Neuronal stem cell (in vitro differentiated cells): Measurements from ENCODE around the gene PCLO.

Experiments used
- DNase-seq: peaks from one replicate; pipeline ENCODE4 v3.0.0-alpha.2; 2013; ENCODE audit warnings: low spot score
- H2AFZ ChIP-seq: one replicate; pipeline ENCODE4 v1.6.1; 2013; ENCODE audit warnings: mild to moderate bottlenecking, low read length, inconsistent platforms
- H2AK5ac ChIP-seq: 2 replicates; pipeline ENCODE4 v1.6.1; 2013; ENCODE audit warnings: low read depth, mild to moderate bottlenecking, inconsistent platforms, low read length, moderate library complexity, mixed read lengths
- H2BK120ac ChIP-seq: 2 replicates; pipeline ENCODE4 v1.6.1; 2013; ENCODE audit warnings: low read depth, mild to moderate bottlenecking, inconsistent platforms, low read length, moderate library complexity, mixed read lengths
- H2BK12ac ChIP-seq: one replicate; pipeline ENCODE4 v1.6.1; 2013; ENCODE audit warnings: low read length, inconsistent platforms
- H2BK15ac ChIP-seq: 2 replicates; pipeline ENCODE4 v1.6.1; 2013; ENCODE audit warnings: mild to moderate bottlenecking, low read length, inconsistent platforms, mixed read lengths
- H2BK5ac ChIP-seq: one replicate; pipeline ENCODE4 v1.6.1; 2013; ENCODE audit warnings: inconsistent platforms, mild to moderate bottlenecking, low read length, moderate library complexity
- H3K14ac ChIP-seq: one replicate; pipeline ENCODE4 v1.6.1; 2013; ENCODE audit warnings: low read length, inconsistent platforms
- H3K18ac ChIP-seq: 2 replicates; pipeline ENCODE4 v1.6.1; 2013; ENCODE audit warnings: low read length, inconsistent platforms
- H3K23ac ChIP-seq: 2 replicates; pipeline ENCODE4 v1.6.1; 2013; ENCODE audit warnings: low read depth, mild to moderate bottlenecking, mixed read lengths, low read length, inconsistent platforms; ENCODE audit not compliant: poor library complexity
- H3K27ac ChIP-seq: replicated peaks from 3 replicates; pipeline ENCODE4 v1.5.1; 2013; ENCODE audit warnings: low read length, inconsistent platforms
- H3K27me3 ChIP-seq, 3 experiments: 2 replicates each; pipeline ENCODE4 v1.6.1; 2013; ENCODE audit warnings: low read length in 3 of 3, mild to moderate bottlenecking in 2 of 3, inconsistent platforms in 1 of 3, low read depth in 1 of 3, mixed read lengths in 1 of 3, moderate library complexity in 1 of 3; ENCODE audit not compliant: control insufficient read depth in 3 of 3, insufficient read depth in 3 of 3
- H3K36me3 ChIP-seq, 2 donors: replicated peaks in 1 of 2; 2 replicates each; pipeline ENCODE4 v1.6.1; 2013; ENCODE audit warnings: low read length in 2 of 2; ENCODE audit not compliant: control insufficient read depth in 2 of 2, insufficient read depth in 2 of 2
- H3K4ac ChIP-seq: 2 replicates; pipeline ENCODE4 v1.6.1; 2013; ENCODE audit warnings: inconsistent platforms, mild to moderate bottlenecking, low read length, moderate library complexity
- H3K4me1 ChIP-seq, 2 donors: 1 replicate in 1 of 2; 2 replicates in 1 of 2; pipeline ENCODE4 v1.6.1; 2013; ENCODE audit warnings: low read length in 2 of 2, low read depth in 1 of 2; ENCODE audit not compliant: control insufficient read depth in 2 of 2, insufficient read depth in 1 of 2
- H3K4me2 ChIP-seq: one replicate; pipeline ENCODE4 v1.6.1; 2013; ENCODE audit warnings: mild to moderate bottlenecking, low read length, inconsistent platforms; ENCODE audit not compliant: insufficient read depth, poor library complexity, severe bottlenecking
- H3K4me3 ChIP-seq, 2 donors: 2 replicates each; pipeline ENCODE4 v1.5.1; 2013; ENCODE audit warnings: low read length in 2 of 2, mild to moderate bottlenecking in 2 of 2, inconsistent platforms in 1 of 2, moderate library complexity in 1 of 2
- H3K79me1 ChIP-seq: one replicate; pipeline ENCODE4 v1.6.1; 2013; ENCODE audit warnings: low read depth, mild to moderate bottlenecking, inconsistent platforms, low read length, moderate library complexity
- H3K9ac ChIP-seq: one replicate; pipeline ENCODE4 v1.6.1; 2013; ENCODE audit warnings: mild to moderate bottlenecking, low read depth, low read length, inconsistent platforms; ENCODE audit not compliant: poor library complexity
- H3K9me3 ChIP-seq, 2 donors: replicated peaks in 1 of 2; 2 replicates each; pipeline versions ENCODE3 to v1.6.1; 2013; ENCODE audit warnings: low read length in 2 of 2, mild to moderate bottlenecking in 2 of 2, inconsistent platforms in 1 of 2, low read depth in 1 of 2, mixed read lengths in 1 of 2, moderate library complexity in 1 of 2; ENCODE audit not compliant: control insufficient read depth in 2 of 2, insufficient read depth in 1 of 2
- H4K8ac ChIP-seq: one replicate; pipeline ENCODE4 v1.6.1; 2013; ENCODE audit warnings: low read depth, mild to moderate bottlenecking, inconsistent platforms, low read length, moderate library complexity
- H4K91ac ChIP-seq: one replicate; pipeline ENCODE4 v1.6.1; 2013; ENCODE audit warnings: low read length, low read depth, mild to moderate bottlenecking, inconsistent platforms; ENCODE audit not compliant: poor library complexity
- WGBS, 2 donors: extraction: QIAGEN DNeasy Blood & Tissue Kit; methylation state at CpG; one replicate each; pipeline ENCODE4 v1.1.7; 2013; ENCODE audit warnings: missing lambda C conversion rate in 2 of 2, mixed read lengths in 1 of 2; ENCODE audit not compliant: insufficient read length in 2 of 2, insufficient replicate concordance in 1 of 2; ENCODE audit errors: extremely low coverage in 2 of 2; 5-methylcytosine and 5-hydroxymethylcytosine counted together

PCLO gene

GRCh38 chr7:83020161-83020560 is 142.5 kb downstream of the PCLO start:
- H3K27me3 ChIP-seq: no peaks in the 10 kb centered on the region
- no peak overlapping the region for H2AK5ac ChIP-seq
- peaks cover 0 to 8% of the 10 kb centered on the region in 2 donors for H3K9me3 ChIP-seq
- no peaks in the 10 kb centered on the region for H3K36me3 ChIP-seq
- H2BK12ac ChIP-seq: no peak overlapping the region
- H2BK120ac ChIP-seq: no peak overlapping the region
- H3K4me2 ChIP-seq: no peak overlapping the region
- WGBS, 2 donors: no CpG with 5 or more reads among the region's 1 CpG
- no peak overlapping the region for H3K14ac ChIP-seq
- H4K8ac ChIP-seq: no peak overlapping the region
- no peaks in the 10 kb centered on the region for H3K79me1 ChIP-seq
- H2AFZ ChIP-seq: no peak overlapping the region
- no peak overlapping the region for H2BK5ac ChIP-seq
- no peak overlapping the region for H3K23ac ChIP-seq
- H3K18ac ChIP-seq: no peak overlapping the region
- no peak overlapping the region for H3K4ac ChIP-seq
- no peak overlapping the region for H4K91ac ChIP-seq
- H3K27ac ChIP-seq: no peak overlapping the region
- no peaks in the 10 kb centered on the region for H3K4me1 ChIP-seq
- no peak overlapping the region for H2BK15ac ChIP-seq
- no peak overlapping the region for H3K9ac ChIP-seq
- no peak overlapping the region for H3K4me3 ChIP-seq
- no peak for DNase-seq

- Histone ChIP-seq H3K9ac (no peak overlapping the region), H3K4me1 (no peaks in the 10 kb centered on the region), H3K4me2 (no peak overlapping the region), H3K4me3 (no peak overlapping the region), H2AFZ (no peak overlapping the region), H2BK120ac (no peak overlapping the region), H3K9me3 (peaks cover 0 to under 1% of the 10 kb centered on the region in 2 donors), H4K8ac (no peak overlapping the region), H3K27ac (no peak overlapping the region), H3K4ac (no peak overlapping the region), H3K18ac (no peak overlapping the region), H3K23ac (no peak overlapping the region), H3K79me1 (no peaks in the 10 kb centered on the region), H4K91ac (no peak overlapping the region), H2AK5ac (no peak overlapping the region), H2BK12ac (no peak overlapping the region), H2BK15ac (no peak overlapping the region), H3K14ac (no peak overlapping the region), H3K36me3 (no peaks in the 10 kb centered on the region), H3K27me3 (no peaks in the 10 kb centered on the region), H2BK5ac (no peak overlapping the region)
- WGBS, 2 donors: no CpG with 5 or more reads among the region's 2 CpGs
- DNase-seq: no peak
These were observed 146.8 kb downstream of the PCLO start for GRCh38 chr7:83015916-83016315.

GRCh38 chr7:83014546-83014945 is 148.1 kb downstream of the PCLO start:
- Histone ChIP-seq H2BK120ac (no peak overlapping the region), H3K4me1 (no peaks in the 10 kb centered on the region), H3K36me3 (no peaks in the 10 kb centered on the region), H3K14ac (no peak overlapping the region), H3K9me3 (no peaks in the 10 kb centered on the region), H3K4me3 (no peak overlapping the region), H3K9ac (no peak overlapping the region), H3K27ac (no peak overlapping the region), H4K8ac (no peak overlapping the region), H3K27me3 (no peaks in the 10 kb centered on the region), H4K91ac (no peak overlapping the region), H3K79me1 (no peaks in the 10 kb centered on the region), H2AFZ (no peak overlapping the region), H3K18ac (no peak overlapping the region), H2BK5ac (no peak overlapping the region), H2AK5ac (no peak overlapping the region), H2BK15ac (no peak overlapping the region), H3K23ac (no peak overlapping the region), H2BK12ac (no peak overlapping the region), H3K4ac (no peak overlapping the region), H3K4me2 (no peak overlapping the region)
- WGBS, 2 donors: no CpG with 5 or more reads among the region's 1 CpG
- DNase-seq: no peak

DNA sequence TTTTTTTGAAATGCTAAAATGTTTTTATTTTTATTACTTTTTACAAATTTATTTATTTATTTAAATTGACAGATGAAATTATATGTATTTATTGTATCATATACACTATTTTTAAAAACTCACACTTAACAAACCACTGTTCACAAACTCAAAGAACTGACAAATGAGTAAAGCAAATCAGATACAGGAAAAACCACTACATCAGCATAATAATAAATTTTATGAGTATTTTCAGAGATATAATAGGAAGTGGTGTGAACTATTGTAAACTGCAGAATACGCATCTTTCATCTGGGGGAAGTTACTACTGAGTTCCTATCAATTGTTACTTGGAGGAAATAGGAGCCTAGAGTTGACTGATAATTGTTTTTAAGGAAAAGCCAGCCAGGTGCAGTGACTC is 150.7 kb downstream of the PCLO start:
- Histone ChIP-seq H3K9ac (no peak overlapping the region), H3K9me3 (no peaks in the 10 kb centered on the region), H3K27me3 (no peaks in the 10 kb centered on the region), H3K4ac (no peak overlapping the region), H2AFZ (no peak overlapping the region), H3K18ac (no peak overlapping the region), H4K8ac (no peak overlapping the region), H3K14ac (no peak overlapping the region), H3K23ac (no peak overlapping the region), H2BK5ac (no peak overlapping the region), H3K79me1 (no peaks in the 10 kb centered on the region), H2BK15ac (no peak overlapping the region), H3K36me3 (no peaks in the 10 kb centered on the region), H3K4me1 (no peaks in the 10 kb centered on the region), H2AK5ac (no peak overlapping the region), H3K4me2 (no peak overlapping the region), H2BK12ac (no peak overlapping the region), H2BK120ac (no peak overlapping the region), H3K27ac (no peak overlapping the region), H3K4me3 (no peak overlapping the region), H4K91ac (no peak overlapping the region)
- WGBS, 2 donors: no CpG with 5 or more reads among the region's 1 CpG
- DNase-seq: no peak
